GM19372 (cell line): ENCODE measurements around the gene ANAPC7.

Source experiments
- ATAC-seq: cut with Tn5 transposase; IDR thresholded peaks from one replicate; pipeline ENCODE4 v1.9.1; 2021; ENCODE audit warnings: mild to moderate bottlenecking, low read depth, moderate library complexity; ENCODE audit not compliant: unreplicated experiment

ANAPC7 gene

GRCh38 chr12:110329710-110330109 is 73.8 kb downstream of the ANAPC7 start:
- ATAC-seq: no peak
